WI38 (cell line): Measurements from ENCODE around the gene PRSS37.

Experiments
- H3K4me3 ChIP-seq: 2 replicates; pipeline ENCODE4 v1.5.1; 2011; ENCODE audit warnings: low read depth, mild to moderate bottlenecking, control low read depth, low read length
- CTCF ChIP-seq: IDR thresholded peaks from 2 replicates; pipeline ENCODE4 v1.5.1; 2012; ENCODE audit warnings: low read depth, mild to moderate bottlenecking, control low read depth, low read length

The PRSS37 gene

GRCh38 chr7:141789917-141790316 lies 51.4 kb downstream of the PRSS37 start, which contains the start of gene TAS2R5:
Gene TAS2R5 (plus strand): TSS chr7:141790217. CDS start chr7:141790362, 145 bp downstream.
- H3K4me3 ChIP-seq = no peak within 1 kb of the TSS
- TF ChIP-seq CTCF = no peak

- H3K4me3 ChIP-seq = no peak overlapping the region
Observed at GRCh38 chr7:141788296-141788695, 53.0 kb downstream of the PRSS37 start.

More at GRCh38 chr7:141788296-141788695, 53.0 kb downstream of the PRSS37 start:
- TF ChIP-seq CTCF = no peak
